ENCODE results near the gene THBS2.
"Not testable (repeated sequence)": the region's sequence is repeated elsewhere in the genome, so short reads cannot be mapped to it uniquely, and the experiment has no call there.

Gene THBS2

GRCh38 chr6:169205176-169206160 lies 48.2 kb downstream of the THBS2 start:
- DNase-seq = no peak

- no peak for DNase-seq
Measured at GRCh38 chr6:169204167-169204566, 49.5 kb downstream of the THBS2 start.

- DNase-seq = no peak
Measured at GRCh38 chr6:169201985-169202384, 51.7 kb downstream of the THBS2 start.

GRCh38 chr6:169200893-169201514 lies 52.6 kb downstream of the THBS2 start:
- DNase-seq = no peak

- no peak for DNase-seq
Measured at GRCh38 chr6:169199625-169200335, 53.9 kb downstream of the THBS2 start.

GRCh38 chr6:169198885-169199284 lies 54.8 kb downstream of the THBS2 start:
- no peak for DNase-seq

GRCh38 chr6:169197929-169198328 lies 55.7 kb downstream of the THBS2 start:
- DNase-seq = not testable (repeated sequence)

GRCh38 chr6:169196279-169196678 lies 57.4 kb downstream of the THBS2 start:
- DNase-seq = not testable (repeated sequence)

GRCh38 chr6:169194737-169195136 lies 58.9 kb downstream of the THBS2 start:
- DNase-seq = no peak

GRCh38 chr6:169190970-169191369 lies 62.7 kb downstream of the THBS2 start:
- no peak for DNase-seq

GRCh38 chr6:169190144-169190584 lies 63.5 kb downstream of the THBS2 start:
- DNase-seq = no peak

- DNase-seq = no peak
Measured at GRCh38 chr6:169189686-169190085, 64.0 kb downstream of the THBS2 start.

GRCh38 chr6:169189182-169189581 lies 64.5 kb downstream of the THBS2 start:
- DNase-seq = no peak

- no peak for DNase-seq
Measured at GRCh38 chr6:169188475-169188874, 65.2 kb downstream of the THBS2 start.

GRCh38 chr6:169188051-169188470 lies 65.6 kb downstream of the THBS2 start:
- no peak for DNase-seq

- no peak for DNase-seq
Measured at GRCh38 chr6:169186496-169187169, 67.0 kb downstream of the THBS2 start.

- DNase-seq = no peak
Measured at GRCh38 chr6:169185692-169186485, 67.8 kb downstream of the THBS2 start.

GRCh38 chr6:169185011-169185521 lies 68.6 kb downstream of the THBS2 start:
- DNase-seq = no peak

- no peak for DNase-seq
Measured at GRCh38 chr6:169184419-169184818, 69.2 kb downstream of the THBS2 start.

- no peak for DNase-seq
Measured at GRCh38 chr6:169183233-169183632, 70.4 kb downstream of the THBS2 start.

- DNase-seq = not testable (repeated sequence)
Measured at GRCh38 chr6:169179831-169180230, 73.8 kb downstream of the THBS2 start.
